MM.1S (cell line): ENCODE measurements around the gene CADPS.

ENCODE experiments used
- DNase-seq: peaks from one replicate; pipeline ENCODE4 v3.0.0-alpha.2; 2015
- H2AFZ ChIP-seq: fragments of 300-600 bp; sonication (generic); 2 replicates; pipeline ENCODE4 v1.6.0; 2016; ENCODE audit warnings: antibody characterized with exemption, low read length
- H3F3A ChIP-seq: fragments of 300-600 bp; sonication (generic); 2 replicates; pipeline ENCODE4 v1.6.1; 2016; ENCODE audit warnings: mild to moderate bottlenecking, antibody characterized with exemption, low read length, moderate library complexity, mixed read lengths; ENCODE audit not compliant: insufficient read depth
- H3K27ac ChIP-seq: fragments of 300-600 bp; sonication (generic); 2 replicates; pipeline ENCODE4 v1.5.1; 2016; ENCODE audit warnings: mild to moderate bottlenecking, low read length
- H3K27me3 ChIP-seq: fragments of 300-600 bp; sonication (generic); replicated peaks from 2 replicates; pipeline ENCODE4 v1.6.0; 2016; ENCODE audit warnings: low read length; ENCODE audit not compliant: insufficient read depth
- H3K36me3 ChIP-seq: fragments of 300-600 bp; sonication (generic); replicated peaks from 2 replicates; pipeline ENCODE4 v1.6.1; 2016; ENCODE audit warnings: mild to moderate bottlenecking, low read length, mixed read lengths; ENCODE audit not compliant: insufficient read depth
- H3K4me1 ChIP-seq: fragments of 300-600 bp; sonication (generic); 2 replicates; pipeline ENCODE4 v1.6.1; 2016; ENCODE audit warnings: low read length, mixed read lengths
- H3K4me2 ChIP-seq: fragments of 300-600 bp; sonication (generic); 2 replicates; pipeline ENCODE4 v1.6.0; 2016; ENCODE audit warnings: low read depth, low read length
- H3K4me3 ChIP-seq: fragments of 300-600 bp; sonication (generic); 2 replicates; pipeline ENCODE4 v1.5.1; 2016; ENCODE audit warnings: low read length, mixed read lengths
- H3K79me2 ChIP-seq: fragments of 300-600 bp; sonication (generic); 2 replicates; pipeline ENCODE4 v1.6.1; 2016; ENCODE audit warnings: mixed run types, low read length, mixed read lengths
- H3K9ac ChIP-seq: fragments of 300-600 bp; sonication (generic); 2 replicates; pipeline ENCODE4 v1.6.1; 2016; ENCODE audit warnings: low read length, mixed read lengths
- H3K9me2 ChIP-seq: fragments of 300-600 bp; sonication (generic); replicated peaks from 2 replicates; pipeline ENCODE4 v1.6.1; 2016; ENCODE audit warnings: mild to moderate bottlenecking, low read length, mixed read lengths; ENCODE audit not compliant: insufficient read depth
- H3K9me3 ChIP-seq: fragments of 300-600 bp; sonication (generic); replicated peaks from 2 replicates; pipeline ENCODE4 v1.6.1; 2016; ENCODE audit warnings: mild to moderate bottlenecking, low read length, mixed read lengths; ENCODE audit not compliant: insufficient read depth
- H4K20me1 ChIP-seq: fragments of 300-600 bp; sonication (generic); 2 replicates; pipeline ENCODE4 v1.6.1; 2016; ENCODE audit warnings: mild to moderate bottlenecking, low read length, moderate library complexity, mixed read lengths; ENCODE audit not compliant: insufficient read depth
- CTCF ChIP-seq: fragments of 300-600 bp; sonication (generic); IDR thresholded peaks from 2 replicates; pipeline ENCODE4 v1.5.1; 2016; ENCODE audit warnings: antibody characterized with exemption, low read length, mixed read lengths
- EZH2 ChIP-seq: fragments of 300-600 bp; sonication (generic); optimal IDR thresholded peaks from 2 replicates; pipeline ENCODE3; 2017; ENCODE audit warnings: low read depth, mild to moderate bottlenecking, antibody characterized with exemption, low read length, mixed read lengths
- EZH2phosphoT487 ChIP-seq: fragments of 300-600 bp; sonication (generic); IDR thresholded peaks from 2 replicates; pipeline ENCODE4 v1.6.1; 2018; ENCODE audit warnings: antibody characterized with exemption, low read length

CADPS gene

DNA sequence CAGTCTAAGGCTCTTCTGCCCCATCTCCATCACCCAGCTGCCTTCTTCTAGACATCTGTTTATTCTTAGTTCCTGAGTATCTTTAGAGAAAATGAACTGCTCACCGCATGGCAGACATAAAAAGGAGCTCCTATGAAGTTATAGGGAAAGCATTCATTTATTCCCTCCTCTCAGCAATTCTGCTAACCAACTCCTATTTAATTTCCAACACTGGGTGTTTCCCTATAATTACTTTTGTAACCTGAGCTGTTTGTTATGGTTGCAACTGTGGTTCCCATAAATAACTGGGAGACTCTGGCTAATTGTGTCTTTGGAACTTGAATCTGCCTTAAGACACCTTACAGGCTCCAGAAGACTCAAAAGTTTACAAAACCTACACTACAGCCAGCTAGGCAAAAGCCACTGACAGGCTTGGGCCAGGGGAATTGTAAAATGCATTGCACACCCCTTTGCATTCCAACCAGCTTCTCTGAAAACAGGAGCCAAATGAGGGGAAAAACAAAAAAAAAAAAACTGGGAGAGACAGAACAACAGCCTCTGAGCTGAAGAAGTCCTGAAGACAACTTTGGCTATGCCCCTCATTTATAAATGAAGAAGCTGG, 270.4 kb downstream of the CADPS start:
- TF ChIP-seq EZH2 (no peak), EZH2phosphoT487 (no peak), CTCF (no peak)
- Histone ChIP-seq H3K79me2 (no peaks in the 10 kb centered on the region), H3K9ac (no peak overlapping the region), H3K4me1 (no peaks in the 10 kb centered on the region), H3K4me3 (no peak overlapping the region), H3F3A (no peaks in the 10 kb centered on the region), H3K36me3 (no peaks in the 10 kb centered on the region), H2AFZ (no peak overlapping the region), H3K9me3 (no peaks in the 10 kb centered on the region), H3K27me3 (no peaks in the 10 kb centered on the region), H3K27ac (no peak overlapping the region), H3K9me2 (no peaks in the 10 kb centered on the region), H4K20me1 (no peaks in the 10 kb centered on the region), H3K4me2 (no peak overlapping the region)
- no peak for DNase-seq

DNA sequence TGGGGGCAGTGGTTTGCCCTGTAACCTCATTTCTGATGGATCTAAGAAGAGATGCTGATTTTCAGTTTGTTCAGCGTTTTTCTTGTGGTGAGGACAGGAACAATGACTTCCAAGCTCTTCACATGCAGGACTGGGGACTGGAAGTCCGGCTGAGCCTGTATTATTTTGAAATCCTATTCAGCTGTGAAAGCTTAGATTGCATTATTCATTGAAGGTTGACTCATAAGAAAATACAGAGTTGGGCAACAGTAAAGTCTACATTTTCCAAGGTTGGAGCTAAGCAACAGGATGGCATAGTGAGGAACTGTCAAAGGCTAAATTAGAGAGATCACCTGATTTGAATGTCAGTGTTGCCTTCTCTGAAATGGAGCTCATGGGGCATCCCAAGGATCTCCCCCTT, 270.9 kb downstream of the CADPS start:
- H3K79me2 ChIP-seq, result no peaks in the 10 kb centered on the region
- H3K4me3 ChIP-seq, result no peak overlapping the region
- no peak overlapping the region for H2AFZ ChIP-seq
- no peaks in the 10 kb centered on the region for H3K9me3 ChIP-seq
- H4K20me1 ChIP-seq, result no peaks in the 10 kb centered on the region
- H3K36me3 ChIP-seq, result no peaks in the 10 kb centered on the region
- no peaks in the 10 kb centered on the region for H3K9me2 ChIP-seq
- no peak for TF ChIP-seq EZH2phosphoT487
- TF ChIP-seq CTCF, result no peak
- no peak for TF ChIP-seq EZH2
- H3K4me1 ChIP-seq, result no peaks in the 10 kb centered on the region
- no peaks in the 10 kb centered on the region for H3K27me3 ChIP-seq
- no peak for DNase-seq
- H3K4me2 ChIP-seq, result no peak overlapping the region
- no peaks in the 10 kb centered on the region for H3F3A ChIP-seq
- H3K27ac ChIP-seq, result no peak overlapping the region
- H3K9ac ChIP-seq, result no peak overlapping the region

- H3K9ac ChIP-seq, result no peak overlapping the region
- H3K36me3 ChIP-seq, result no peaks in the 10 kb centered on the region
- H3K4me2 ChIP-seq, result no peak overlapping the region
- no peaks in the 10 kb centered on the region for H3K9me3 ChIP-seq
- no peaks in the 10 kb centered on the region for H3K4me1 ChIP-seq
- H3K4me3 ChIP-seq, result no peak overlapping the region
- no peaks in the 10 kb centered on the region for H4K20me1 ChIP-seq
- no peaks in the 10 kb centered on the region for H3F3A ChIP-seq
- DNase-seq, result no peak
- no peaks in the 10 kb centered on the region for H3K27me3 ChIP-seq
- no peaks in the 10 kb centered on the region for H3K79me2 ChIP-seq
- TF ChIP-seq CTCF (no peak), EZH2 (no peak), EZH2phosphoT487 (no peak)
- H2AFZ ChIP-seq, result no peak overlapping the region
- no peak overlapping the region for H3K27ac ChIP-seq
- H3K9me2 ChIP-seq, result no peaks in the 10 kb centered on the region
These were observed 272.2 kb downstream of the CADPS start for GRCh38 chr3:62602987-62603386.
